Kidney epithelial cell (primary cell): Measurements from ENCODE around the gene LMBR1. TPM values are rescaled to one million over a fixed set of nuclear protein-coding genes. Genes with fewer than 3 reads are reported as not detected.

Experiments
- DNase-seq: peaks from one replicate; pipeline ENCODE4 v3.0.0-alpha.2; 2010; ENCODE audit warnings: low read depth
- H3K27me3 ChIP-seq: 2 replicates; pipeline ENCODE4 v1.6.0; 2011; ENCODE audit warnings: low read length; ENCODE audit not compliant: control insufficient read depth, insufficient read depth
- H3K36me3 ChIP-seq: 2 replicates; pipeline ENCODE4 v1.5.1; 2011; ENCODE audit warnings: low read length; ENCODE audit not compliant: control insufficient read depth, insufficient read depth
- H3K4me3 ChIP-seq: 2 replicates; pipeline ENCODE4 v1.5.1; 2011; ENCODE audit warnings: low read depth, mild to moderate bottlenecking, control low read depth, low read length
- CTCF ChIP-seq: IDR thresholded peaks from 2 replicates; pipeline ENCODE4 v1.5.1; 2011; ENCODE audit warnings: mild to moderate bottlenecking, moderate library complexity, low read length, control low read depth, inconsistent platforms; ENCODE audit not compliant: insufficient read depth, poor library complexity, severe bottlenecking
- total RNA-seq: library from RNA; depleted of rRNA; stranded (reverse); fragments of >200 nt; gene quantifications from 2 replicates; pipeline ENCODE4 v1.2.3, GENCODE V29; 2015

Gene LMBR1
- total RNA-seq, 1 donor from 2014 or later, result 47.3 TPM

- Histone ChIP-seq H3K27me3 (no peaks in the 10 kb centered on the region), H3K36me3 (no peaks in the 10 kb centered on the region), H3K4me3 (no peak overlapping the region)
- TF ChIP-seq CTCF, result no peak
- DNase-seq, result no peak
Measured at GRCh38 chr7:156675721-156676120, 217.3 kb downstream of the LMBR1 start.

GRCh38 chr7:156673902-156674301 is 219.1 kb downstream of the LMBR1 start:
- H3K27me3 ChIP-seq, result no peaks in the 10 kb centered on the region
- H3K4me3 ChIP-seq, result no peak overlapping the region
- H3K36me3 ChIP-seq, result no peaks in the 10 kb centered on the region
- no peak for DNase-seq
- TF ChIP-seq CTCF, result no peak

GRCh38 chr7:156673454-156673853 is 219.5 kb downstream of the LMBR1 start:
- Histone ChIP-seq H3K27me3 (no peaks in the 10 kb centered on the region), H3K36me3 (no peaks in the 10 kb centered on the region), H3K4me3 (no peak overlapping the region)
- DNase-seq, result no peak
- no peak for TF ChIP-seq CTCF

- Histone ChIP-seq H3K36me3 (no peaks in the 10 kb centered on the region), H3K27me3 (no peaks in the 10 kb centered on the region), H3K4me3 (no peak overlapping the region)
- no peak for DNase-seq
- TF ChIP-seq CTCF, result no peak
Measured at GRCh38 chr7:156669035-156669828, 223.8 kb downstream of the LMBR1 start.

- DNase-seq, result no peak
Measured at GRCh38 chr7:156668130-156668741, 224.7 kb downstream of the LMBR1 start.

More at GRCh38 chr7:156668130-156668741, 224.7 kb downstream of the LMBR1 start:
- Histone ChIP-seq H3K27me3 (no peaks in the 10 kb centered on the region), H3K4me3 (no peak overlapping the region), H3K36me3 (no peaks in the 10 kb centered on the region)
- TF ChIP-seq CTCF, result no peak
